NCI-H187 (cell line): ENCODE data around the gene BANF1.
A peak's percentile ranks its signal among the peaks of the same experiment; 100 is the strongest.
"Not testable (repeated sequence)": the region's sequence is repeated elsewhere in the genome, so short reads cannot be mapped to it uniquely, and the experiment has no call there.

Source experiments
- DNase-seq, 2 experiments: peaks; one replicate each; lab custom pipeline; 2025; lab: John Stamatoyannopoulos, UW

BANF1 gene

DNA sequence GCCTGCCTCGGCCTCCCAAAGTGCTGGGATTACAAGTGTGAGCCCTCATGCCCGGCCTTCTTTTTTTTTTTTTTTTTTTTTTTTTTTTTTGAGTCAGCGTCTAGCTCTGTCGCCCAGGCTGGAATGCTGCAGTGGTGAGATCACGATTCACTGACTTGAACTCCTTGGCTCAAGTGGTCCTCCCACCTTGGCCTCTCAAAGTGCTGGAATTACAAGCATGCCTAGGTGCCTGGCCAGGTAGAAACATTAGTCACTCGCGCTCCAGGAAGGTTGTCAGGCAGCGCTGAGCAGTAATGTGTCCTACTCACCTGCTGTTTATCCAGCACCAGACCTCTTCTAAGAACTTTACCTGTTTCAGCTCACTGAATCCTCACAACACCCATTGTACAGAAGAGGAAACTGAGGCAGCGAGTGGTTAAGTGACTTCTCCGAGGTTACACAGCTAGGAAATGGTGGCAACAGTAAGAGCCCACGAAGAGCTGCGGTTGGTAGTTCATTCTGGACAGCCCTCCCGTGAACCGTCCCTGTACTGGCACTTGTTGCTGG lies 9.0 kb downstream of the BANF1 start:
- no peak for DNase-seq

- no peak for DNase-seq
These were observed 9.5 kb downstream of the BANF1 start, which contains the start of gene CST6 for GRCh38 chr11:66011785-66012303. Gene CST6 (plus strand): TSS chr11:66012008. CDS start chr11:66012045, 37 bp downstream.

DNA sequence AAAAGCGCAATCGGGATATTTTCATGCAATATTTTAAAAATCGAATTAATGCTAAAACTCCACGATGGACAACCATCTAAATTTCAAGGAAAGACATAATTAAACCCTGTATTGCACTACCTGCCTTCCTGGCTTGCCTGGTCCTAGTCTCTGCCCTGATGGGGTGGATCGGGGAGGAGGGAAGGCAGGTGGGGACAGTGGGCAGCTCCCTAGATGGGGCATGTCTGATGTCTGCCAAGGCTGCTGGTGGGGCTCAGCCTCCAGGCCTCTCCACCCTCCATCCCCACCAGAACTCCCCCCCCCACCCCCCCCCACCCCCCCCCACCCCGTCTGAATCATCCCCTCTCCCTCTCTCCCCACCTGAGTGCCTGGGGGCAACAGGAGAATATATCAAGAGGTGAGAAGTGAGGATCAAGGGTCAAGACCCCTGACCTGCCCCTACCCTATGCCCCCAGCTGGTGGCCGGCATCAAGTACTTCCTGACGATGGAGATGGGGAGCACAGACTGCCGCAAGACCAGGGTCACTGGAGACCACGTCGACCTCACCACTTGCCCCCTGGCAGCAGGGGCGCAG lies 10.2 kb downstream of the BANF1 start:
- no peak for DNase-seq

DNA sequence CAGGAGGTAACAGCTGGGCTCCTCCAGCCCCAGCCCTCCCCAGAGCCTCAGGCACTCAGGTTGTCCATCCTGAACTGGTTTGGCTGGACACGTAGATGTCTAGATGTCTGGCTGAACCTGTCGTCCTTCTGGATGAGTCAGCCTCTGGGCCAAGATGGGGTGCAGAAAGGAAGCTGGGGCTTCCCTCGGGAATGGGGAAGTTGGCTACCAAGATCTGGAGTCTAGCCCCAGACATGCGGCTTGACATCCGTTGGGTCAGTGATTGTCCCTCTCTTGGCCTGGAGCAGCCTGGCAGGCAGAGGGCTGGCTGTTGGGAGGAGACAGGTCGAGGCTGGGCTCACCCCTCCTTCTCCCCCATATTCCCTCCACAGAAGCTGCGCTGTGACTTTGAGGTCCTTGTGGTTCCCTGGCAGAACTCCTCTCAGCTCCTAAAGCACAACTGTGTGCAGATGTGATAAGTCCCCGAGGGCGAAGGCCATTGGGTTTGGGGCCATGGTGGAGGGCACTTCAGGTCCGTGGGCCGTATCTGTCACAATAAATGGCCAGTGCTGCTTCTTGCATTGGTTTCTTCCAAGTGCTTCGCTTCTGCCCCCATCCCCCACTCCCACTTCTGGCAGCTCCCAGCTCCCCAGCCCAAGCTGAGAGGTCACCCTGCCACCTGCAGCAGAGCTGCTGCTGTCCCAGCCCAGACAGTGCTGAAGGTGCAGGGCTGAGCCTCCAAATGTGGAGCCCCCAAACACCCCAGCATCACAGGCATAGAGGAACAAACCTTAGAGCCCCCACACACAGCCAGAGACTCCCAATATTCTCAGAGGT lies 10.9 kb downstream of the BANF1 start:
- no peak for DNase-seq

GRCh38 chr11:66013762-66014100 lies 11.4 kb downstream of the BANF1 start:
- no peak for DNase-seq

DNA sequence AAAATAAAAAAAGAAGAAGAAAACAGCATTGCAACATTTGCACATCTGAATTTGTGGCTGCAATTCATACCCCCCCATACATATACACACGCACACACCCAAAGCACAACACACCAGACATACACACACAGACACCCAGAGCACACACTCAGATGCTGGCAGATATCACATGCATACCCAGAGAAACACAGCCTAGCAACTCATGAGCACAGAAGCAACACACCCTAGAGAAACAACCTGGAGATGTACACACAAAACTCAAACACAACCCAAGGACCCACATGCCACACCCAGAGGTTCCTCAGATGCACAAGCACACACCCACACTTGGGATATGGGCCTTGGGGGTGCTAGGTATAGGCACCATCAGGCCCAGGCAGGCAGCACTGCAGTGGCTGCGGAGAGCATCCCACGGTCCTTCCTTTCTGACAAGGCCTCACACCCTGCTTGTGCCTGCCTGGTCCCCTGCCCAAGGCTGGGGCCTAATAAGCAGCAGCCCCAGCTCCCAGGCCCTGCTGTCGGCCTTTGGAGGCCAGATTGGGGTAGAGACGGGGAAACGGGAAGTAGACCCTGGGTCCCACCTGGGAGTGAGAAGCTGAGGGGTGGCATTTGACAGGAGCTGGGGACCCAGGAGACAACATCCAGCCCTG lies 12.6 kb downstream of the BANF1 start:
- no peak for DNase-seq

- no peak for DNase-seq
These were observed 13.2 kb downstream of the BANF1 start for GRCh38 chr11:66015454-66015881.

- no peak for DNase-seq
These were observed 13.9 kb downstream of the BANF1 start for GRCh38 chr11:66015936-66016792.

GRCh38 chr11:66016793-66017177 lies 14.5 kb downstream of the BANF1 start:
- no peak for DNase-seq

DNA sequence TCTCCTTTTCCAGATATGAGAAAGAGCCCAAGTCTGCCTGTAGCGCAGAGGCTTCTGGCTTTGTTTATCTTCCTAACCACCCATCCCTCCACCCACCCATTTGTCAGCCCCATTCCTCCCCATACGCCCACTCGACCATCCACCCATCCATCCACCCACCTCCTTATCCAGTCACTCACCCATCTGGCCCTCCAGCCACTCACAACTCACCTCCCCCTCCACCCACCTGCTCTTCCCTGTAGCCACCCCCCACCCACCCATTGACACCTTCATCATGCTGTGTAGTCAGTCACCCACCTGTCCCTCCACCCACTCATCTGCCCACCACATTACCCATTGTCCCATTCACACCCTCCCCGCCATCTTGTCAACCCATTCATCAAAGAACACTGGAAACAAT lies 15.0 kb downstream of the BANF1 start:
- peak in 1 of 2 experiments; percentile 11 for DNase-seq

- DNase-seq: no peak
These were observed 17.9 kb downstream of the BANF1 start for GRCh38 chr11:66020212-66020611.

GRCh38 chr11:66020618-66021357 lies 18.5 kb downstream of the BANF1 start:
- DNase-seq: no peak

GRCh38 chr11:66022401-66023185 lies 20.3 kb downstream of the BANF1 start:
- DNase-seq: no peak

- DNase-seq: not testable (repeated sequence)
These were observed 20.8 kb downstream of the BANF1 start for GRCh38 chr11:66023186-66023440.

DNA sequence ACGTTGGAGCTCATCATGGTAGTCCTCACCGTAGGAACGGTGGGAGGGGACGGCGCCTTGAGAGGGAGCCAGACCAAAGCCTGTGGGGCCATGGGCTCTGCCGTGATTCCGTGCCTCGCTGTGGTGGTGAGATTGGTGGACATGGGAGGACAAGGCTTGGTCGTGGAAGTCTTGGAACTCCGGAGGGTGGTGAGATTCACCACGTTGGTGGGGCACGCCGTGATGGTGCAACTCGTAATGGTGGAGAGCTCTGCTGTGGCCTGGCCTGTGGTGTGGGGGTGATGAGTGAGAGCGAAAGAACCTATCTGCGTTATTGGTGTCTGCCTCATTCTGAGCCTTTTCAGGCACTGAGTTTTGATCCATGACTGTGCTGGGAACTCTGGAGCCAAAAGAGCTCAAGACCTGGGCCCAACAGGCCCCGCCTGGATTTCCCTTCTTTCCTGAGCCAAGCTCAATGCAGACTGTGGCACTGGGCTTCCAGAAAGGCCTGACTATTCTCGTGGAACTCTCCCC lies 23.8 kb downstream of the BANF1 start, which contains the start of gene CATSPER1:
CATSPER1 (minus strand) TSS at position 463 of the 513 bp plus-strand sequence; CDS start at position 363, 100 bp downstream.
- DNase-seq: no peak

DNA sequence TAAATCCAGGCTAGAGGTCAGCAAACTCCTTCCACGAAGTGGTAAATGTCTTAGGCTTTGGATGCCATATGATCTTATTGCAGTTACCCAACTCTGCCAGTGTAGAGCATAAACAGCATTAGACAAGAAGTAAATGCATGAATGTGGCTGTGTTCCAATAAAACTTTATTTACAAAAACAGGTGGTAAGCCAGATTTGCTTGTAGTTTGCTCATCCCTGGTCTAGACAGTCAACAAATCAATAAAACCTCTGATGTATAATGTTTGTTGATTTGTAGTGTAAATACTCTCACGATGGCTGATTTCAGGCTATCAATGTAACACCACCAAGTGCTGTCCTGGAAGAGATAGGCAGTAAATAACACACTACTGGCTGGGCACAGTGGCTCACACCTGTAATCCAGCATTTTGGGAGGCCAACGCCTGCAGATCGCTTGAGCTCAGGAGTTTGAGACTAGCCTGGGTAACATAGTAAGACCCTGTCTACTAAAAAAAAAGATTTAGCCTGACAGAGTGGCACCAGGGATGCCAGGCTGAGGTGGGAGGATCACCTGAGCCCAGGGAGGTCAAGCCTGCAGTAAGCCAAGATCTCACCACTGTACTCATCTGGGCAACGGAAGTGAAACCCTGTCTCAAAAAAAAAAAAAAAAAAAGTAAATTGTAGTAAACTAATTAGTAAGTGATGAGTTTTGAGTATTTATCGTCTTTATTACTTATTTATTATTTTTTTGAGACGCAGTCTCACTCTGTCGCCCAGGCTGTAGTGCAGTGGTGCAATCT lies 30.8 kb downstream of the BANF1 start:
- no peak for DNase-seq

DNA sequence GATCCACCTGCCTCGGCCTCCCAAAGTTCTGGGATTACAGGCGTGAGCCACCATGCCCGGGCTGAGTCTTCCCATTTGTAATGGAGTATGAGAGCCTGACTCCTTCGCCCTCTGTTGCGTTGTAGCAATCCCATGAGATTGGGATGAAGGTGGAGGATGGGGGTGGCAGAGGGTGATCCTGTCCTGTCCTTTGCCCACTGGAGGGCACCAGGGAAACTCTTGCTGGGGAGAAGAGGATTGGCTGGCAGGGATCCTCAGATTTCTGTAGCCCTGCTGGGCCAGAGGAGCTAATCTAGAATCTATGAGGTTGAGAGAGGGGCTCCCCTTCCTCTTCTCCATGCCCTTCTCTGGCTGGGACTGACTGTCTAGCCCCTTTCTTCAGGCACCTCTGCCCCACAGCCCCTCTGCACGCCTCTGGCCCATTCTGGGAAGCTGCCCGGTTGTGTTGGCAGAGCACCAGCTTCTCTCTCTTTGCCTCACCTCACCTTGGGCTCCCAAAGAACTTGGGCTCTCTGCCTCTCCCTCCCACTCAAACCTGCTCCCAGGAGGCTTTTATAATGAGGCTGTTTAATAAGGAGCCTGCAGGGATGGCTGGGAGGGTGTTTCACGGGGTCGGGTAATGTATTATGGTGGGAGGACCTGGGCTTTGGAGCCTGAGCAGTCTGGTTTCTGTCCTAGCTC lies 33.5 kb downstream of the BANF1 start:
- DNase-seq: no peak

- no peak for DNase-seq
These were observed 34.0 kb downstream of the BANF1 start for GRCh38 chr11:66036334-66036710.

- DNase-seq: no peak
These were observed 35.0 kb downstream of the BANF1 start for GRCh38 chr11:66037327-66037726.
